ENCODE measurements around the gene IL3RA.

GRCh38 chrX:1358793-1359476, 22.4 kb downstream of the IL3RA start:
- TF ChIP-seq CTCF (conservative IDR thresholded peaks at IDR 0.05; ENCODE audit: low read depth in 2 of 2) (no peak), POLR2AphosphoS5 (IDR thresholded peaks at IDR 0.05; ENCODE audit: low read depth) (no peak)
